NOMO-1 (cell line): Measurements from ENCODE around the gene ITIH5.
A peak's percentile ranks its signal among the peaks of the same experiment; 100 is the strongest.
"Not testable (repeated sequence)": the region's sequence is repeated elsewhere in the genome, so short reads cannot be mapped to it uniquely, and the experiment has no call there.

Experiments used
- DNase-seq, 2 experiments: peaks; one replicate each; lab custom pipeline; 2025; ENCODE audit not compliant: unreplicated experiment in 2 of 2; lab: John Stamatoyannopoulos, UW

Gene ITIH5

DNA sequence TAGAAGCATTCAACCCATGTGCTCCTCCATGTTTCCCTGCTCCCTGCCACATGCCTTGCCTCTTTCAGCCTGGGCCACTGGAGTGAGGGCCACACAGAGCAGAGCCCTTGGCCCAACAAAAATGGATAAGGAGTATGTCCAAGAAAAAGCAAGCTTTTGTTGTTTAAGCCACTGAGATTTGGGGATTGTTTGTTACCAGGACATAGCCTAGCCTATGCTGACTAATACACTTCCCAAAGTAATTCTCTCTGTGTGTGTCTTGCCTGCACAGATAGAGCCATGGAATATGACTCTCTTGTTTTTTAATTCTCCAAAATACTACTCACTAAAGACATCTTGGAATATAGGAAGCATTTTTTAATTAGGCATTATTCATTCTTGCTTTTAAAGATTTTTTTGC is 22.8 kb upstream of the ITIH5 start:
- DNase-seq: no peak

DNA sequence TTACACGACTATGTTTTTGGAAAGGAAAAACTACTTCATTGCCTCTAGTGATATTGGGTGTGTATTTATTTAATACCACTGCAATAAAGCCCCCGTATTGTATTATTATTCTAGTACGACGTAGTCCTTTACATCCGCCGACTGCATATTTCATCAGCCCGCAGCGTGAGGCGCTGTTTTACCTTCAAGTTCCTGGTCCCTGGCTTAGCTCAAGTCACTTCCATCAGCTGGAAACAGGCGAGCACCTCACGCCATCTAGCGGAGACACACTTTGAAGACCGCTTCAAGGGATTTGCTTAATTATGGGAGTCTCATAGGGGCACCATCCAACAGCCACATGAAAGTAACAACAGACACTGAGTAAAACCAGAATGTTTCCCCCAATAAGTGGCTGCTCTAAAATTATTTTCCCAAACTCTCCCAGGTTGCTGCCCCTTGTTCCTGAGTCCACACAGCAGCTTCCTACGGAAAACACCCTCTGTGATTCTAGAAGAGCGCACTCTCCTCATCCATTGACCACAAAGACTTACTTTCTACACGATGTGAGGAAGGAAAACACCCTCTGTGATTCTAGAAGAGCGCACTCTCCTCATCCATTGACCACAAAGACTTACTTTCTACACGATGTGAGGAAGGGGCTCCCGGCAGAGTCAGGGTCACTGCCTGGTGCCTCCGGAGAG is 20.6 kb upstream of the ITIH5 start:
- peak; percentile 87 to 91 for DNase-seq

DNA sequence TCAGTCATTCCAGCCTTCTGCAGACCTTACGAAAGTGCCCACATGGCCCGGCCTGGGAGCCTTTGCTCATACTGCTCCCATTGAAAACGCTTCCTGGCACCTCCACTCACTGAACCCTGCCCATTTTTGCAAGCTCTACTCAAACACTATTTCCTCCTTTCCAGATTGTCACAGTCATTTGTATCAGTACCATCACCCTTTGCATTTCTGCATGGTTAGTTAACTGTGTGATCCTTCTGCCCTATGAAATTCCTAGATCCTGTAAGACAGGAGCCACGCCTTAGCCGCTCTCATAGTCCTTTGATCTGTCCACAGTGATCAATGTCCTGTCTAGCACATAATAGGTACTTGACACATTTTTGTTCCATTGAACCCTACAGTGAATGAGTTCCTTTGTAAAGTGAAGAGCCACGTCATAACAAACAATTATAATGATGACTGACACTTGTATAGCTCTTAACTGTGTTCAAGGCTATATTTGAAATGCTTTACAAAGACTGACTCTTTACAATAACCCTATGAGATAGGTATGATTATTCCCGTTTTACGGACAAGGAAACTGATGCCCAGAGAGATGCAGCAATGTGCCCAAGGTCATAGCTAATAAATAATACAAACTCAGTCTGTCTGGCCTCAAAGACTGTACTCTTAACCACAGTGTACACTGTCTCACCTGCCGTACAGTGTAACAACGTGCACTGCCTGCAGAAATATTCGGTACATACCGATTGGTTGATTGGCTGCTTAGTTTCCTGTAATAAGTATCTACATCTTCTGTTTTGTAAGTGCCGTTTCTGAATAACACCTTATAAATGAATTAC is 19.8 kb upstream of the ITIH5 start:
- no peak for DNase-seq

DNA sequence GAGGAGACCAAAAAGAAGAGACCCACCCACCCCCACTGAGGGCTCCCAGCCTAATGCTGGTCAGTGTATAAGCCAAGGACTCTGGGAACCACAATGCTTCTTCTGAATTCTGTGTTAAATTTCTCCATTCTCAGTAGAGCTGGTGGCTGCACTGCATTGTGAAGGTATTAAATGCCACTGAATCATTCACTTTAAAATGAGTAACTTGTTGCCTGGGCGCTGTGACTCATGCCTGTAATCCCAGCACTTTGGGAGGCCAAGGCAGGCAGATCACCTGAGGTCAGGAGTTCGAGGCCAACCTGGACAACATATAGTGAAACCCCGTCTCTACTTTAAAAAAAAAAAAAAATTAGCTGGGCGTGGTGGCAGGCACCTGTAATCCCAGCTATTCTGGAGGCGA is 13.3 kb upstream of the ITIH5 start:
- not testable (repeated sequence) for DNase-seq

DNA sequence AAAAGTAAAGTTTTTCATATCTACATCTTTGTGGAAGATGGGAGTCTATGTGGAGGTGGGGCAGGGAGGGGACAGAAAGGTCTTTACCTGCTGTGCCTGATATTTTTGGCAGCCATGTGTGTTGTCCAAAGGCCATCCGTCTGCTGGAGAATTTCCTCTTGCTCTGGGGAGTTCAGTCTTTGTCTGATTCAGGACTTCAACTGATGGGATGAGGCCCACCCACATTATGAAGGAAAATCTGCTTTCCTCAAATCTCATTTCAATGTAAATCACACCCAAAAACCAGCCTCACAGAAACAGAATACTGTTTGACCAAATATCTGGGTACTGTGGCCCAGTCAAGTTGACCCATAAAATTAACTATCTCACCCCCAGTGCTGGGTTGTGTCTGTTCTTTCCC is 12.5 kb upstream of the ITIH5 start:
- DNase-seq: no peak

DNA sequence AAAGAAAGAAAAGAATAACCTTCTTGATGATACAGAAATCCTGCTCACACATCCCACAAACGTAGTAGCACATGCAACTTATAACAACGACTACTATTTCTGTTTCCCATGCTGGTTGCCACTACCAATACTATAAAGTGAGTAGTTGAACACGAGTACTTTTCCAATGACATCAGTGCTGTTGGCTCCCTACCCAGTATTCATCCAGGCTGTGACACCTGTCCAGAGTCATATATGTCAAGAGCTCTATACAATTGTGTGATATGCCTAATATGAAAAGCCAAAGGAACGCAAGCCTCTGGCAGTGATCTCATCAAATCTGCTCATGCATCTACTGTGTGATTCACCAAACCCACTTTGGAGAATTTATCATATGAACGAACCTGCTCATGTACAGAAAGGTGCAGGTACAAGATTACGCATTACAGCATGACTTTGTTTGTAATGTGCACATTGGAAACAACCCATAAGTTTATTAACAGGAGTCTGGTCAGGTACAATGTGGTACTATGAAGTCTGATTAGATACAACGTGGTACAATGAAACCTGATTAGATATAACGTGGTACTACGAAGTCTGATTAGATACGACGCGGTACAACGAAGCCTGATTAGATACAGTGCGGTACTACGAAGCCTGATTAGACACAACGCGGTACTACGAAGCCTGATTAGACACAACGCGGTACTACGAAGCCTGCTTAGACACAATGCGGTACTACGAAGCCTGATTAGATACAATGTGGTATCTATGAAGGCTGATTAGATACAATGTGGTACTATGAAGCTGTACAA is 5.8 kb upstream of the ITIH5 start:
- no peak for DNase-seq

DNA sequence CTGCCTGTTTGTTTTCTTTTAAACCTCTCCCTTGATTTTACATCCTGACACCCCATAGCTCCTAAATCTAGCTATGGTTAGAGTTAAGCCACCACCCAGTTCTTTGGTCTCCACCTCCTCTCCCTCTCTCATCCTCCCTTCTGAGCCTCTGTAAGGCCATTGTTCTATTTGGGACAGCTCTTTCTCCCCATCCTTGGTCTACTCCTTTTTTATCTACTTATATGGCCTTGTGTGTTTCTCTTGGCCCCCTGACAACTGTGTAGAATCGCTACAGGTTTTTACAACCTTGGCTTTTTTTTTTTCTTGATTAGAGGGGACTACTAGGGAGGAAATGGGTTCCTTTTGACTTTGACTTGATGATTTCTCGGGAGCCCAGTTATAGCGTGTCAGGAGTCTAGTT is 3.4 kb upstream of the ITIH5 start:
- DNase-seq: no peak

DNA sequence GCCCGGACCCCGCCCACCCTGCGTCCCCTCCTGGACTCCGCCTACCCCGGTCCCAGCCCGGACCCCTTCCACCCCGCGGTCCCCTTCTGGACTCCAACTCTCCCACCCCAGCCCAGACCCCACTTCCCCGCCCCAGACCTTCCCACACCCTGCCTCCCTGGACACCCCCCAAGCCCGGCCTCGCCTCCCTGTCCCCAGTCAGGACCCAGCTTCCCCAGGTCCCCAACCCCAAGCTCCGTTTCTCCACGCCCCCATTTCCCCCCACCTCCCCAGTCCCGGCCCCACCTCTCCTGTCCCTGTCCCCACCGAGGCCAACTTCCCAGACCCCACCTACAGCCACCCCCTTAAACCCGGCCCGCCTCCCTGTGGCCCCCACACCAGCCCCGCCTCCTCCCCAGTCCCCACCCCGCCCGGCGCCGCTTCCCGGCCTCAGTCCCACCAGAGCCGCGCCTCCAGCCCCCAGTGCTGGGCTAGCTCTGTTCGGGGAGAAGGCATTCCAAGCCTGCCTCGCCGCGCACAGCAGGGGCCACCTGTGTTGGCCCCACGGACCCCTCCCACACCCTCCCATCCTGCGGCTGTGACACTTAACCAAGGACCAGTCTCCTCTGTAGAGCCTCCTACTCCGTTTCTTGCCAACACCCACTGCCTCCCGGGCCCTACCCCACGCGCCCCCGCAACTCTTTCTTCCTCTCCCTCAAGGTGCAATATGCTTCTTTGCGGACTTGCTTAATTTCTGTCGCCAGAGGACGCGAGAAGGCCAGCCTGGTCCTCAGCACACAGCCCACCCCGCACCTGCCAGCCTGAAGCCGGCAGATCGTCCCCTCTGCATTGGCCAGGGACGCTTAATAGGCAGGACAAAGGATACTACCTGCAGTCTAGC is 736 bp upstream of the ITIH5 start:
- no peak for DNase-seq

DNA sequence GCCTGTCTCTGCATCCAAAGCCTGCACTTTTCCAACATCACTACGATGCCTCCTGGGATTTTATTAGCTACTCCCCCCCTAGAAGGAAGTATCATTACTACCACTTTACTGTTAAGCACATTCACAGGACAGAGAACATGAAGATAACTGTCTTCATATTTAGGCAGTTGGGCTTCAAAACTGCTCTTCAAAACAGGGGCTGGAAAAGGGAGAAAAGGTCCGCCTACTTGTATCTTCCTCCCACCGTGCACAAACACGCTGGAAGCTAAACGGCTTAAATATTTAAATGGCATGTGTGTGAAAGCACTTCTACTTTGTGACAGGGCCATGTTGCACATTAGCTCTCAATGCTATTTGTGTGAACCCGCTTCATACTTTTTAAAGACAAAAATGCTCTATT is 999 bp downstream of the ITIH5 start:
- DNase-seq: no peak

DNA sequence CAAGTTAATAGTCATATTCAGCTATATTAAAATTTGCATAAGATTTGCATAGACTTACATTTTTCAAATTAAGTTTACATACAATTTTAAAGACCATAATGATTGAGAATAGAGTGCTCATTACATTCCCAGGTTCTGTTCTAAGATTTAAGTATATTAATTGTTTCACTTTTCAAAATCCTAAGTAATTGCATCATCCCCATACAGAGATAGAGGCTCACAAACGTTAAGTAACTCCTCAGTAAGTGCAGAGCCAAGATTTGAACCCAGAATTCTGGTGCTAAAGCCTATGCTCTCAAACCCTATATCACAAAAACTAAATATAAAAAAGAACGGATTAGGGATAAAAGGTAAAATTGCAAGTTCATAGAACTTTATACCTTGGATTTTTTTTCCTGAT is 2.1 kb downstream of the ITIH5 start:
- DNase-seq: no peak

DNA sequence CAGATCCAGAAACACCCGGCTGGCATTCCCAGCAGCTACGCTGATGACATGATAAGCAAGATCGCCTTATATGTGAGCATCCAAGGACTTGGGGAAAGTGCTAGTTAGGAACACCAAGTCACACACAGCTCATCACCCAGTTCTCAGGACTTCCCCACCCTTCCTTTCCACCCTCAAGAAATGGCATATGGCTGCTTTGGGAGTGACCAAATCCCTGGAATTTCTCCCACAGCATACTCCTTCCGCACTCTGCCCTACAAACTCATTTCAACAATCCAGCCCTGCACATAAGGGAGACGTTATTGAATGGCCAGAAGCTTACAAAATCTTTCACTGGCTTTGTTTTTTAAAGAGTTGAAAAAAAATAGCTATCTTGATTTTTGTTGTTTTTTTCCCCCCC is 4.2 kb downstream of the ITIH5 start:
- no peak for DNase-seq

DNA sequence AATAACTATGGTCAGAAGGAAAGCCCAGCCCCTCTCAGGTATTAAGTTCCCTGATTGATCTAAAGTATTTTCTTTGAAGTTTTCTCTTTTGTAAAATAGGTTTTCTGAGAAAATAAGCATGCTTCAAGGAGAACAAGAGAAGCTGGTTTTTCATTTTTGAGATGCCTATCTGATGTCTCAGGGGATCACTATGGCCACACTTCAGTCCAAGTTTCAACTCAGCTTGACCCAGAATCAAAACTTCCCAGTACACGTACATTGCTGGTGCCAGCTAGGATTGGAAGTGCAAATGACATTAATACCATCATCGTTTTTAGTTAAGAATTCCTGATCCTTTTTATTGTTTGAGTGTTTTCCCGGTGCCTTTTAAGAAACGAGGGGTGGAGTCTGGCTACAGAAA is 7.2 kb downstream of the ITIH5 start:
- no peak for DNase-seq

DNA sequence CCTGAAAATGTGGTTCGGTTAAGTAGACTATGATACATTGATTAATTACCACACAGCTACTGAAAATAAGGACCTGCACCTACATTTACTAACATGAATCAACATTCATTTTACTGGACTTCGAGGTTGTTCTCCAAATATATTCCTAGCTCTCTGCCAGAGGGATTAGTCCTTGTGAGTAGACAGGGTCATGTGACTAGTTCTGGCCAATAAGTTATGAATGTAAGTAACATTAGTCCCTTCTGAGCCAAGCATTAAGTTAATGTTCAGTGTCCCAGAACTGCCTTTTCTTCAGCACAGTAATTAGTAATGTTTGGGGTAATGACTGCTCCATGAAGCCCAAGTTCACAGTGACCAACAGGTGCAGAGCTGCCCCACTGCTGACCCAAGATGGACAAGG is 9.2 kb downstream of the ITIH5 start:
- DNase-seq: no peak

DNA sequence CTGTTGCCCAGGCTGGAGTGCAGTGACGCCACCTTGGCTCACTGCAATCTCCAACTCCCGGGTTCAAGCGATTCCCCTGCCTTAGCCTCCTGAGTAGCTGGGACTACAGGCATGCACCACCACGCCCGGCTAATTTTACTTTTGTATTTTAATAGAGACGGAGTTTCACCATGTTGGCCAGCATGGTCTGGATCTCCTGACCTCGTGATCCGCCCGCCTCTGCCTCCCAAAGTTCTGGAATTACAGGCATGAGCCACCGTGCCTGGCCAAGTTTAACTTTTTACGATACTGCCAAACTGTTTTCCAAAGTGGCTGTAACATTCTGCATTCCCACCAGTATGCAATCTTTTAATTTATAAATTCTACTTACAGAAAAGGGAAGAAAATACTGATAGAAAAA is 9.7 kb downstream of the ITIH5 start:
- DNase-seq: not testable (repeated sequence)

DNA sequence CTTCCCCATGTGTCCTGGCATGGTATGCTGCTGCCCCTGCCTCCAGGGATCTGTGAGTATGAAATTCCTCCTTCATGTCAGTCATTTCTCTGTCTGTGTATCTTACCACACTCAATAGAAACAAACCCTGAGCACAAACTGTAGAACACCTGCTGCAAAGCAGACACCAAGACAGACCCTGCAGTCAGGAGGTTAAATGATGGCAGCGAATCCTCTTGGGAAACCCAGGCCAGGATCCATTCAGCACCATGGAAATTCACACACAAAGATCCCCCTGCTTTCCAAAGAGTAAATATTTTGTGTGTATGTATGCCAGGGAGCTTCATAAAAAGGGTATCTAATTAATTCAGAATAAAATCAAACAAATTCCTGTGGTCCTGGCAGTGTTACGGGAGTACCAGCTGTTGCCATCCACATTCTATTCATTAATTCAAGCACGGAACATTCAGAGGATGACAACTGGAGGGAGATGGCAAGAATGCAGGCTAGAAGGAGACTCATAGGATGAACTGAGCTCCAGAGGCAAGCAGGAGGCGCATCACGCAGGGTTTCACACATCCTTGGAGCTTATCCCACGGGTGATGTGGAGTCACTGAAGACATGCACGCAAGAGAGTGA is 14.8 kb downstream of the ITIH5 start:
- no peak for DNase-seq

DNA sequence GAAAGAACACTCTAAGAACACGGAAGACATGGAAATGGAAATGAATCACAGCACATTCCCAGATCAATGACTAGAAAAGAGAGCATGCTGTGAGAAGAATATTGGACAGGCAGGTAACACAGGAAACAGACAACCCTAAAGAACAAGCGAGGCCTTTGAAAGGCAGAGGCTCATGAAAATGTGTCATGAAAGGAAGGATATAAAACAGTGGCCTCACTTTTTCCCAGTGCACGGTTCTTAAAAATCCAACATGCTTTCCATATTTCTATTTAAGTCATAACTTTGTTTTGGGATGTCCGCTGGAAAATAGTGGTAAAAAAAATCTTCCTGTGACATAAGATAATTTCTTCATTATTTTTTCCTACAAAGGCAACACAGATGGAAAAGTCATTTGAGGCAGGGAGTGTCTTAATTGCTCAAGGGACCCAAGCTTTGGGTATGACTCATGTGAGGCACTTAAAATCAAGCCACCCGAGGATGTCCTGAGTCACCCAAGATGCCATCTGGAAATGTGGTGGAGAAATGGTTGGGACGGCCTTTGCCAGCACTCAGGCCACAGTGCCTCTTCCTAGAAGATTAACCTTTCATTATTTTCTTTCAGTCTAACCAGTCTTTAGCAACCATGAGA is 17.0 kb downstream of the ITIH5 start:
- peak in 1 of 2 experiments; percentile 10 for DNase-seq

DNA sequence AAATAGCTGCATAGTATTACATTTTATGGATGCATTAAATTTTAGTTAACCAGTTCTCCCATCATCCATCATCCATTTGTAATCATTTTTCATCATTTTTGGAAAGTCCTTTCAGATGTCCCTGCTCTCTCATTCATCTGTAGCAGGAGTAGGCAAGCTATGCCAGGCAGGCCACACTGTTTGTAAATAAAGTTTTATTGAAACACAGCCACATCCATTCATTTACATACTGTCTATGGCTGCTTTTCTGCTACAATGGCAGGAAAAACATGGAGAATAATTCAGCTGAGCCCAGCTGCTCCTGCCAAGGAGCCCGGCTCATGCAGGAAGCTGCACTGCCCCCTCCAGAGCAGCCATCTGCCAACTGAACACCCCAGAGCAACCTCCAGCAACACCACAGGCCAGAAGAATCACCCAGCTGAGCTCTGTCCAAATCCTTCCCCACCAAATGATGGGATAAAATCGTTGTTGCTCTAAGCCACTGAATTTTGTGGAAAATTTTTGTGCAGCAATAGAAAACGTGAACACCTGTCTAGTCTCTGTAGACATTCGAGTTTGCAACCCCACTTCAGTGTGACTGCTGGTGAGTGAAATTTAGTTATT is 19.6 kb downstream of the ITIH5 start:
- no peak for DNase-seq

DNA sequence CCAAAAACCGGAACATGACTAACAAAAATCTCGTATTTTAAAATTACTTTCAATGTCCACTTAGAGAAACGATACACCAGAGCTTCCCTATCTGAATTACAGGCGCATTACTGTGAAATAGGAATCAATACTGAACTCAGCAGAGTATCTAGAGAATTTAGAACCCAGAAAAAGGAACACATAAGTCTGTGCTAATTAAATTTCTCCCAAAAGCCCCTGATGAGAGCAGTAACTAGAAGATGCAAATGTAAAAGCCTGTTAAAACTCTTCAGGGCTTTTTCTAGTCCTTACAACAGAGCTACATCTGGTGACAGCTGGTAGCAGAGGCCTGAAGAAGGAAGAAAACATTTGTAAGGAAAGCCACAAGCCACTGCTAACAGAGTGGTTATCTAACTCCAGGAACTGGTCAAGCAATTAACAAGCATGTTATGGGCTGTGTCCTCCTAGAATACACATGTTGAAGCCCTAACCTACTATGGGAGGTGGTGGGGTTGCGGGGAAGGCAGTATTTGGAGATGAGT is 24.2 kb downstream of the ITIH5 start:
- DNase-seq: no peak
